Neural cell (in vitro differentiated cells): ENCODE data around the gene ATF6. TPM values are rescaled to one million over a fixed set of nuclear protein-coding genes. Genes with fewer than 3 reads are reported as not detected.

Experiments
- H2AFZ ChIP-seq: fragments of 200-600, 300-800 bp; sonication (generic), shearing (Covaris generic); 2 replicates; pipeline ENCODE4 v1.6.0; 2014; ENCODE audit warnings: low read depth, mild to moderate bottlenecking, antibody characterized with exemption, low read length, moderate library complexity
- H3F3A ChIP-seq: fragments of 200-600 bp; shearing (Covaris generic); 2 replicates; pipeline ENCODE4 v1.6.1; 2016; ENCODE audit warnings: mild to moderate bottlenecking, moderate library complexity, mixed read lengths, antibody characterized with exemption, low read length; ENCODE audit not compliant: insufficient read depth, poor library complexity, severe bottlenecking
- H3K27ac ChIP-seq: fragments of 200-600, 300-800 bp; sonication (generic), shearing (Covaris generic); 2 replicates; pipeline ENCODE4 v1.5.1; 2014; ENCODE audit warnings: mild to moderate bottlenecking, low read length, moderate library complexity
- H3K27me3 ChIP-seq: fragments of 300-800, 200-600 bp; sonication (generic), shearing (Covaris generic); 2 replicates; pipeline ENCODE4 v1.6.0; 2014; ENCODE audit warnings: mild to moderate bottlenecking, low read depth, low read length, moderate library complexity; ENCODE audit not compliant: insufficient read depth
- H3K36me3 ChIP-seq: fragments of 300-800, 200-600 bp; sonication (generic), shearing (Covaris generic); 2 replicates; pipeline ENCODE4 v1.5.1; 2014; ENCODE audit warnings: mild to moderate bottlenecking, antibody characterized with exemption, low read length, moderate library complexity; ENCODE audit not compliant: insufficient read depth
- H3K4me2 ChIP-seq: fragments of 300-800, 200-600 bp; sonication (generic), shearing (Covaris generic); 2 replicates; pipeline ENCODE4 v1.6.0; 2014; ENCODE audit warnings: mild to moderate bottlenecking, low read length
- H3K4me3 ChIP-seq: fragments of 300-800, 200-600 bp; sonication (generic), shearing (Covaris generic); 2 replicates; pipeline ENCODE4 v1.5.1; 2014; ENCODE audit warnings: mild to moderate bottlenecking, low read length, moderate library complexity
- H3K79me2 ChIP-seq: fragments of 200-600 bp; shearing (Covaris generic); replicated peaks from 2 replicates; pipeline ENCODE4 v1.6.0; 2014; ENCODE audit warnings: mild to moderate bottlenecking, low read length, moderate library complexity; ENCODE audit not compliant: insufficient read depth
- H3K9ac ChIP-seq: fragments of 300-800, 200-600 bp; sonication (generic), shearing (Covaris generic); 2 replicates; pipeline ENCODE4 v1.6.1; 2016; ENCODE audit warnings: mild to moderate bottlenecking, low read length, mixed read lengths
- H3K9me2 ChIP-seq: fragments of 200-600 bp; shearing (Covaris generic); 2 replicates; pipeline ENCODE4 v1.6.1; 2016; ENCODE audit warnings: mild to moderate bottlenecking, low read length, mixed read lengths; ENCODE audit not compliant: insufficient read depth
- H3K9me3 ChIP-seq: fragments of 200-600, 300-800 bp; sonication (generic), shearing (Covaris generic); 2 replicates; pipeline ENCODE4 v1.6.1; 2016; ENCODE audit warnings: mild to moderate bottlenecking, mixed run types, low read length, moderate library complexity, mixed read lengths
- H4K20me1 ChIP-seq: fragments of 200-600 bp; shearing (Covaris generic); 2 replicates; pipeline ENCODE4 v1.6.1; 2016; ENCODE audit warnings: mild to moderate bottlenecking, mixed run types; ENCODE audit not compliant: insufficient read depth
- EP300 ChIP-seq: fragments of 450-650 bp; conservative IDR thresholded peaks from 2 replicates; pipeline ENCODE4 v1.6.1; 2014; ENCODE audit warnings: antibody characterized with exemption, mild to moderate bottlenecking, moderate library complexity; ENCODE audit not compliant: poor library complexity, severe bottlenecking
- EZH2 ChIP-seq: fragments of 200-600, 300-800 bp; shearing (Covaris generic), sonication (generic); IDR thresholded peaks from 2 replicates; pipeline ENCODE4 v1.6.1; 2014; ENCODE audit warnings: antibody characterized with exemption, low read length, borderline replicate concordance, mild to moderate bottlenecking; ENCODE audit not compliant: insufficient read depth, poor library complexity, severe bottlenecking
- MXI1 ChIP-seq: fragments of 450-650 bp; conservative IDR thresholded peaks from 2 replicates; pipeline ENCODE4 v1.6.1; 2014; ENCODE audit warnings: antibody characterized with exemption, mild to moderate bottlenecking; ENCODE audit not compliant: poor library complexity, severe bottlenecking
- POLR2AphosphoS5 ChIP-seq: IDR thresholded peaks from 2 replicates; pipeline ENCODE4 v1.6.1; 2012
- RAD21 ChIP-seq: fragments of 450-650 bp; conservative IDR thresholded peaks from 2 replicates; pipeline ENCODE4 v1.6.1; 2014; ENCODE audit warnings: antibody characterized with exemption, mild to moderate bottlenecking, moderate library complexity
- SMC3 ChIP-seq: fragments of 450-650 bp; conservative IDR thresholded peaks from 2 replicates; pipeline ENCODE4 v1.6.1; 2014; ENCODE audit warnings: antibody characterized with exemption, mild to moderate bottlenecking, moderate library complexity; ENCODE audit not compliant: poor library complexity
- TAF1 ChIP-seq: IDR thresholded peaks from 2 replicates; pipeline ENCODE4 v1.6.1; 2012; ENCODE audit warnings: low read depth
- polyA plus RNA-seq: library from polyadenylated mRNA; depleted of rRNA; stranded (reverse); fragments of >200 nt; gene quantifications from 2 replicates; pipeline ENCODE4 v1.2.3, GENCODE V29; 2014
- TF ChIP-seq, protein P1 (sequence below): IDR thresholded peaks from 2 replicates; pipeline ENCODE4 v1.6.1; 2012; ENCODE audit warnings: borderline replicate concordance
- TF ChIP-seq, protein P2 (sequence below): fragments of 450-650 bp; IDR thresholded peaks from 2 replicates; pipeline ENCODE4 v1.5.1; 2014; ENCODE audit warnings: antibody characterized with exemption, mild to moderate bottlenecking, moderate library complexity; ENCODE audit not compliant: poor library complexity, severe bottlenecking

The ATF6 gene
- polyA plus RNA-seq, 1 donor from 2014 or later = 16.6 TPM

DNA sequence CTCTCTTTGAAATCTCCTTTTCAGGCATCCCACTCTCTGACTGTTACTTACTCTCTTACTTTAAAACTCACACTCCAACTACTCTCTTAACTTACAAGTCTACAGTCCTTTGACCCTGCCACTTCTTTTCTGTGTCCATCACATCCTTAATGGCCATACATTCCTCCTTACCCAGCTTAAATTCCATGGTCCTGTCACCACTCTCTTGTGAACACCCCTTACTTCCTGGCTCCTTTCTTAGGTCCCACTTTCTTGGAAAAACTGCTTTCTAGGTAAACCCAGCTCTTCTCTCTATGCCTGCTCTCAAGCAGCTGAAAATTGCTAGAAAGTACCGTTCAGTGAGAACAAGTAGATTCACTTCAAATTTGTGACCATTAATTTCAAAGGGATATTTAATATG, 148.5 kb downstream of the ATF6 start:
- no peak overlapping the region for H3K27ac ChIP-seq
- TF ChIP-seq, protein P1, sequence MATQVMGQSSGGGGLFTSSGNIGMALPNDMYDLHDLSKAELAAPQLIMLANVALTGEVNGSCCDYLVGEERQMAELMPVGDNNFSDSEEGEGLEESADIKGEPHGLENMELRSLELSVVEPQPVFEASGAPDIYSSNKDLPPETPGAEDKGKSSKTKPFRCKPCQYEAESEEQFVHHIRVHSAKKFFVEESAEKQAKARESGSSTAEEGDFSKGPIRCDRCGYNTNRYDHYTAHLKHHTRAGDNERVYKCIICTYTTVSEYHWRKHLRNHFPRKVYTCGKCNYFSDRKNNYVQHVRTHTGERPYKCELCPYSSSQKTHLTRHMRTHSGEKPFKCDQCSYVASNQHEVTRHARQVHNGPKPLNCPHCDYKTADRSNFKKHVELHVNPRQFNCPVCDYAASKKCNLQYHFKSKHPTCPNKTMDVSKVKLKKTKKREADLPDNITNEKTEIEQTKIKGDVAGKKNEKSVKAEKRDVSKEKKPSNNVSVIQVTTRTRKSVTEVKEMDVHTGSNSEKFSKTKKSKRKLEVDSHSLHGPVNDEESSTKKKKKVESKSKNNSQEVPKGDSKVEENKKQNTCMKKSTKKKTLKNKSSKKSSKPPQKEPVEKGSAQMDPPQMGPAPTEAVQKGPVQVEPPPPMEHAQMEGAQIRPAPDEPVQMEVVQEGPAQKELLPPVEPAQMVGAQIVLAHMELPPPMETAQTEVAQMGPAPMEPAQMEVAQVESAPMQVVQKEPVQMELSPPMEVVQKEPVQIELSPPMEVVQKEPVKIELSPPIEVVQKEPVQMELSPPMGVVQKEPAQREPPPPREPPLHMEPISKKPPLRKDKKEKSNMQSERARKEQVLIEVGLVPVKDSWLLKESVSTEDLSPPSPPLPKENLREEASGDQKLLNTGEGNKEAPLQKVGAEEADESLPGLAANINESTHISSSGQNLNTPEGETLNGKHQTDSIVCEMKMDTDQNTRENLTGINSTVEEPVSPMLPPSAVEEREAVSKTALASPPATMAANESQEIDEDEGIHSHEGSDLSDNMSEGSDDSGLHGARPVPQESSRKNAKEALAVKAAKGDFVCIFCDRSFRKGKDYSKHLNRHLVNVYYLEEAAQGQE = no peak
- TF ChIP-seq EP300 = no peak
- TF ChIP-seq MXI1 = no peak
- TF ChIP-seq SMC3 = no peak
- no peak for TF ChIP-seq EZH2
- TF ChIP-seq TAF1 = no peak
- TF ChIP-seq RAD21 = no peak
- TF ChIP-seq, protein P2, sequence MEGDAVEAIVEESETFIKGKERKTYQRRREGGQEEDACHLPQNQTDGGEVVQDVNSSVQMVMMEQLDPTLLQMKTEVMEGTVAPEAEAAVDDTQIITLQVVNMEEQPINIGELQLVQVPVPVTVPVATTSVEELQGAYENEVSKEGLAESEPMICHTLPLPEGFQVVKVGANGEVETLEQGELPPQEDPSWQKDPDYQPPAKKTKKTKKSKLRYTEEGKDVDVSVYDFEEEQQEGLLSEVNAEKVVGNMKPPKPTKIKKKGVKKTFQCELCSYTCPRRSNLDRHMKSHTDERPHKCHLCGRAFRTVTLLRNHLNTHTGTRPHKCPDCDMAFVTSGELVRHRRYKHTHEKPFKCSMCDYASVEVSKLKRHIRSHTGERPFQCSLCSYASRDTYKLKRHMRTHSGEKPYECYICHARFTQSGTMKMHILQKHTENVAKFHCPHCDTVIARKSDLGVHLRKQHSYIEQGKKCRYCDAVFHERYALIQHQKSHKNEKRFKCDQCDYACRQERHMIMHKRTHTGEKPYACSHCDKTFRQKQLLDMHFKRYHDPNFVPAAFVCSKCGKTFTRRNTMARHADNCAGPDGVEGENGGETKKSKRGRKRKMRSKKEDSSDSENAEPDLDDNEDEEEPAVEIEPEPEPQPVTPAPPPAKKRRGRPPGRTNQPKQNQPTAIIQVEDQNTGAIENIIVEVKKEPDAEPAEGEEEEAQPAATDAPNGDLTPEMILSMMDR = no peak
- TF ChIP-seq POLR2AphosphoS5 = no peak
- H3K9me2 ChIP-seq = no peaks in the 10 kb centered on the region
- no peaks in the 10 kb centered on the region for H3K9me3 ChIP-seq
- no peaks in the 10 kb centered on the region for H3F3A ChIP-seq
- no peak overlapping the region for H2AFZ ChIP-seq
- no peaks in the 10 kb centered on the region for H3K36me3 ChIP-seq
- no peaks in the 10 kb centered on the region for H4K20me1 ChIP-seq
- H3K79me2 ChIP-seq = no peaks in the 10 kb centered on the region
- no peak overlapping the region for H3K4me3 ChIP-seq
- H3K4me2 ChIP-seq = no peak overlapping the region
- H3K27me3 ChIP-seq = no peaks in the 10 kb centered on the region
- no peak overlapping the region for H3K9ac ChIP-seq

DNA sequence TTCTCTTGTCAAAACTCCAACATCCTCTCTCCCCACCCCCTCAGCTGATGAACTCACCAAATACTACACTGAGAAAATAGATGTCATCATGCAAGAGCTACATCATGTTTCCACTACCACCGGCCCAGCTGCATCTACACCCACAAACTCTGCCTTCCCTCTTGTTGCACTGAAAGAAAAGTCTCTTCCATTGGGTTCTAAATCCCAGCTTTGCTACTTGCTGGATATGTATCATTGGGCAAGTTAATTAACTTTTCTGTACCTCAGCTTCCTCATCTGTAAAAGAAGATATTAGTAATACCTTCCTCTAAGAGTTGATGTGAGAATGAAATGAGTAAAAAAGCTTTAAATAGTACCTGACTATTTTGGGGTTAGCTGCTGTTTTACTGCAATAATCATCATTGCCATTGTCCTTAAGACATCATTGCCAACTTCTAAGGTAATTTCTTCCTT, 149.0 kb downstream of the ATF6 start:
- no peak overlapping the region for H3K4me2 ChIP-seq
- no peaks in the 10 kb centered on the region for H3K9me2 ChIP-seq
- H3F3A ChIP-seq = no peaks in the 10 kb centered on the region
- no peaks in the 10 kb centered on the region for H3K36me3 ChIP-seq
- no peak overlapping the region for H3K27ac ChIP-seq
- H3K79me2 ChIP-seq = no peaks in the 10 kb centered on the region
- no peaks in the 10 kb centered on the region for H4K20me1 ChIP-seq
- no peak overlapping the region for H2AFZ ChIP-seq
- H3K27me3 ChIP-seq = no peaks in the 10 kb centered on the region
- no peak overlapping the region for H3K9ac ChIP-seq
- TF ChIP-seq, protein P1 = no peak
- TF ChIP-seq MXI1 (no peak), RAD21 (no peak), POLR2AphosphoS5 (no peak), EP300 (no peak), TAF1 (no peak), SMC3 (no peak), EZH2 (no peak)
- TF ChIP-seq, protein P2 = no peak
- no peaks in the 10 kb centered on the region for H3K9me3 ChIP-seq
- no peak overlapping the region for H3K4me3 ChIP-seq
